Thyroid gland (tissue), 4 donors: ENCODE data around the gene USP1.

Experiments
- POLR2A ChIP-seq, 2 donors: fragments of 450-650 bp; IDR thresholded peaks; one replicate each; pipeline ENCODE4 v1.6.1; 2017; ENCODE audit warnings: antibody characterized with exemption in 2 of 2, mild to moderate bottlenecking in 2 of 2, moderate library complexity in 1 of 2
- TF ChIP-seq, protein P1 (sequence below), 6 experiments: fragments of 200-600 bp in 3 of 6; fragments of 450-650 bp in 3 of 6; sonication (generic) in 3 of 6; IDR thresholded peaks; one replicate each; pipeline ENCODE4 v1.5.1; 2016 to 2019; ENCODE audit warnings: antibody characterized with exemption in 6 of 6, mild to moderate bottlenecking in 2 of 6, inconsistent platforms in 1 of 6, moderate library complexity in 1 of 6

- TF ChIP-seq, protein P1, sequence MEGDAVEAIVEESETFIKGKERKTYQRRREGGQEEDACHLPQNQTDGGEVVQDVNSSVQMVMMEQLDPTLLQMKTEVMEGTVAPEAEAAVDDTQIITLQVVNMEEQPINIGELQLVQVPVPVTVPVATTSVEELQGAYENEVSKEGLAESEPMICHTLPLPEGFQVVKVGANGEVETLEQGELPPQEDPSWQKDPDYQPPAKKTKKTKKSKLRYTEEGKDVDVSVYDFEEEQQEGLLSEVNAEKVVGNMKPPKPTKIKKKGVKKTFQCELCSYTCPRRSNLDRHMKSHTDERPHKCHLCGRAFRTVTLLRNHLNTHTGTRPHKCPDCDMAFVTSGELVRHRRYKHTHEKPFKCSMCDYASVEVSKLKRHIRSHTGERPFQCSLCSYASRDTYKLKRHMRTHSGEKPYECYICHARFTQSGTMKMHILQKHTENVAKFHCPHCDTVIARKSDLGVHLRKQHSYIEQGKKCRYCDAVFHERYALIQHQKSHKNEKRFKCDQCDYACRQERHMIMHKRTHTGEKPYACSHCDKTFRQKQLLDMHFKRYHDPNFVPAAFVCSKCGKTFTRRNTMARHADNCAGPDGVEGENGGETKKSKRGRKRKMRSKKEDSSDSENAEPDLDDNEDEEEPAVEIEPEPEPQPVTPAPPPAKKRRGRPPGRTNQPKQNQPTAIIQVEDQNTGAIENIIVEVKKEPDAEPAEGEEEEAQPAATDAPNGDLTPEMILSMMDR (IDR thresholded peaks at IDR 0.05), result no peak
- no peak for TF ChIP-seq POLR2A (IDR thresholded peaks at IDR 0.05)
These were observed 38.5 kb upstream of the USP1 start for GRCh38 chr1:62398377-62398776.
